Ovary (tissue), 9 donors: ENCODE data around the gene HPCAL1. TPM values are rescaled to one million over a fixed set of nuclear protein-coding genes. Genes with fewer than 3 reads are reported as not detected.

ENCODE experiments used
- polyA plus RNA-seq, 2 donors: library from polyadenylated mRNA; stranded (reverse); fragments of 200-250 nt in 1 of 2; fragments of 350-450 nt in 1 of 2; fragmentation: Illumina TruSeq in 1 of 2; extraction: RNeasy Lipid Tissue Mini Kit (QIAGEN cat#74804) in 1 of 2; gene quantifications; one replicate each; pipeline ENCODE4 v1.2.3, GENCODE V29; 2013 to 2014
- small RNA-seq: library from RNA; depleted of rRNA; stranded (forward); fragments of <200 nt; gene quantifications from one replicate; pipeline ENCODE3, GENCODE V24; 2016
- total RNA-seq, 7 donors: library from RNA; depleted of rRNA in 2 of 7; stranded (reverse); fragments of >200 nt in 2 of 7; fragmentation: NEBNext Ultra II Directional in 3 of 7; extraction: Animal tissue kit (Norgen Biotek cat#: 25700) in 3 of 7; gene quantifications; one replicate each; pipeline versions ENCODE4 v1.1.0 to v1.2.4, GENCODE V29; 2016 to 2023
- donor health status: DM: no; HTN: no; CAD: no; lungs with moderate emphysema.
- donor health status: DM: no; HTN: no; CAD: no.
- donor health status: Bipolar disorder and iron deficiency.
- donor health status: DM: yes; HTN: yes; CAD: no.
- donor health status: DM: no; HTN: no; CAD: no.
- donor health status: DM: yes; HTN: yes; CAD: no.

The HPCAL1 gene
- total and polyA plus RNA-seq, 9 donors, result 11.4 to 69.5 (median 18.5) TPM

Small RNA genes within 50 kb of the gene (small RNA-seq; reads per million reads assigned to genes)
- gene RF00432 (not detected), gene RN7SL66P (not detected), gene SNORA80B (1.3 reads per million, percentile 65 among the genes with 10 or more reads in this experiment)

Other genes starting within 250 kb of the HPCAL1 start
- 10 to 100 TPM in 6 of 7 donors, 1 to 10 TPM in 1; 8.8 to 21.5 (median 13.0) TPM for gene CYS1, start 222.5 kb upstream of the HPCAL1 start, total RNA-seq
- gene CYS1, start 222.5 kb upstream of the HPCAL1 start, polyA plus RNA-seq, result 1 to 10 TPM; 5.9 to 9.0 TPM
- gene RRM2, start 180.2 kb upstream of the HPCAL1 start, total RNA-seq, result 1 to 10 TPM in 3 of 7 donors, under 1 TPM in 2, not detected in 2; 0.24 to 4.6 (median 1.3) TPM
- 1 to 10 TPM in 1 of 2 donors, under 1 TPM in 1; 0.51 to 4.1 TPM for gene RRM2, start 180.2 kb upstream of the HPCAL1 start, polyA plus RNA-seq
- 100 to 1,000 TPM in 1 of 7 donors, 10 to 100 TPM in 6; 43.2 to 160 (median 55.7) TPM for gene ODC1, start 145.4 kb downstream of the HPCAL1 start, total RNA-seq
- 100 to 1,000 TPM in 1 of 2 donors, 10 to 100 TPM in 1; 29.1 to 101 TPM for gene ODC1, start 145.4 kb downstream of the HPCAL1 start, polyA plus RNA-seq